Endothelial cell of umbilical vein (primary cell): Measurements from ENCODE around the gene HHIP. TPM values are rescaled to one million over a fixed set of nuclear protein-coding genes. Genes with fewer than 3 reads are reported as not detected.

ENCODE experiments used
- BruUV-seq: library from RNA; stranded (reverse); fragments of 400-500 nt; replicated peaks from 2 replicates; lab custom pipeline; 2021; lab: Mats Ljungman, UMichigan
- CTCF ChIA-PET: fragments of 300-600, 350-600 bp; sonication (Branson Sonifier 250); formaldehyde crosslinking; loops from one replicate; lab custom pipeline; 2021; ENCODE audit warnings: antibody characterized with exemption, inconsistent platforms; lab: Charles Lee
- POLR2A ChIA-PET: fragments of 300-600, 350-600 bp; sonication (Branson Sonifier 250); formaldehyde crosslinking; loops from one replicate; lab custom pipeline; 2021; ENCODE audit warnings: antibody characterized with exemption, inconsistent platforms; lab: Charles Lee
- DNase-seq: peaks from one replicate; pipeline ENCODE4 v3.0.0-alpha.2; 2011; ENCODE audit warnings: low read depth, low spot score
- FAIRE-seq: peaks from 2 replicates; lab custom pipeline; 2011; peaks lifted over from hg19 to GRCh38; lab: Jason Lieb, UNC
- H2AFZ ChIP-seq: 2 replicates; pipeline ENCODE4 v1.6.0; 2012; ENCODE audit warnings: low read depth, low read length, control low read depth, inconsistent platforms
- H3K27ac ChIP-seq: 2 replicates; pipeline ENCODE4 v1.5.1; 2011; ENCODE audit warnings: low read depth, mild to moderate bottlenecking, control low read depth, low read length, moderate library complexity; ENCODE audit not compliant: insufficient read depth
- H3K27me3 ChIP-seq, 2 experiments: 2 replicates each; pipeline versions ENCODE4 v1.6.0 to v1.6.1; 2011; ENCODE audit warnings: low read length in 2 of 2, mixed read lengths in 1 of 2; ENCODE audit not compliant: control insufficient read depth in 2 of 2, insufficient read depth in 2 of 2
- H3K36me3 ChIP-seq, 2 experiments: 2 replicates in 1 of 2; 3 replicates in 1 of 2; pipeline ENCODE4 v1.5.1; 2011; ENCODE audit warnings: low read length in 2 of 2, mild to moderate bottlenecking in 1 of 2, moderate library complexity in 1 of 2; ENCODE audit not compliant: control insufficient read depth in 2 of 2, insufficient read depth in 2 of 2; ENCODE audit errors: extremely low read depth in 1 of 2
- H3K4me1 ChIP-seq: 3 replicates; pipeline ENCODE4 v1.5.1; 2011; ENCODE audit warnings: mild to moderate bottlenecking, low read length; ENCODE audit not compliant: control insufficient read depth, insufficient read depth; ENCODE audit errors: extremely low read depth
- H3K4me2 ChIP-seq: 2 replicates; pipeline ENCODE4 v1.6.1; 2011; ENCODE audit warnings: low read length, control low read depth, mixed read lengths; ENCODE audit not compliant: insufficient read depth
- H3K4me3 ChIP-seq, 3 experiments: fragments of 200-600 bp in 1 of 3; sonication (generic), shearing (Covaris generic) in 1 of 3; replicated peaks in 1 of 3; 2 replicates each; pipeline ENCODE4 v1.5.1; 2011 to 2016; ENCODE audit warnings: control low read depth in 3 of 3, low read length in 3 of 3, mild to moderate bottlenecking in 2 of 3, inconsistent platforms in 1 of 3, low read depth in 1 of 3, moderate library complexity in 1 of 3; ENCODE audit not compliant: insufficient read depth in 1 of 3
- H3K79me2 ChIP-seq: 2 replicates; pipeline ENCODE4 v1.6.0; 2012; ENCODE audit warnings: low read length, inconsistent platforms; ENCODE audit not compliant: control insufficient read depth, insufficient read depth
- H3K9ac ChIP-seq: replicated peaks from 2 replicates; pipeline ENCODE3; 2011; ENCODE audit warnings: low read length, control low read depth; ENCODE audit not compliant: insufficient read depth; ENCODE audit errors: extremely low read depth
- H3K9me1 ChIP-seq: replicated peaks from 3 replicates; pipeline ENCODE4 v1.6.0; 2011; ENCODE audit warnings: mild to moderate bottlenecking, low read length; ENCODE audit not compliant: control insufficient read depth, insufficient read depth; ENCODE audit errors: extremely low read depth
- H3K9me3 ChIP-seq: replicated peaks from 2 replicates; pipeline ENCODE4 v1.5.1; 2012; ENCODE audit warnings: low read length, inconsistent platforms; ENCODE audit not compliant: control insufficient read depth, insufficient read depth
- H4K20me1 ChIP-seq: replicated peaks from 2 replicates; pipeline ENCODE3; 2011; ENCODE audit warnings: mild to moderate bottlenecking, low read length; ENCODE audit not compliant: control insufficient read depth, insufficient read depth; ENCODE audit errors: extremely low read depth
- CTCF ChIP-seq, 2 donors: IDR thresholded peaks; 1 replicate in 1 of 2; 2 replicates in 1 of 2; pipeline ENCODE4 v1.5.1; 2011; ENCODE audit warnings: low read length in 2 of 2, mild to moderate bottlenecking in 2 of 2, moderate library complexity in 2 of 2, control low read depth in 1 of 2, inconsistent platforms in 1 of 2, low read depth in 1 of 2; ENCODE audit not compliant: insufficient read depth in 1 of 2; ENCODE audit errors: extremely low read depth in 1 of 2
- EZH2 ChIP-seq: IDR thresholded peaks from 2 replicates; pipeline ENCODE4 v1.6.1; 2012; ENCODE audit warnings: borderline replicate concordance, low read depth, mild to moderate bottlenecking, moderate library complexity, low read length, inconsistent platforms; ENCODE audit not compliant: severe bottlenecking
- FOS ChIP-seq: IDR thresholded peaks from 2 replicates; pipeline ENCODE4 v1.6.1; 2011; ENCODE audit warnings: mild to moderate bottlenecking, low read length, moderate library complexity, borderline replicate concordance; ENCODE audit not compliant: insufficient read depth
- GATA2 ChIP-seq: IDR thresholded peaks from 2 replicates; pipeline ENCODE4 v1.7.0; 2011; ENCODE audit warnings: low read depth, mild to moderate bottlenecking, moderate library complexity, mixed read lengths, low read length; ENCODE audit not compliant: insufficient read length, insufficient read depth
- JUN ChIP-seq: IDR thresholded peaks from 2 replicates; pipeline ENCODE4 v1.6.1; 2011; ENCODE audit warnings: borderline replicate concordance, low read depth; ENCODE audit not compliant: insufficient read length, insufficient read depth
- MAX ChIP-seq: IDR thresholded peaks from 2 replicates; pipeline ENCODE4 v1.6.1; 2011; ENCODE audit not compliant: insufficient read depth, insufficient read length
- MYC ChIP-seq: IDR thresholded peaks from one replicate; pipeline ENCODE4 v1.6.1; 2011; ENCODE audit warnings: mild to moderate bottlenecking, low read depth, low read length
- POLR2A ChIP-seq: IDR thresholded peaks from 2 replicates; pipeline ENCODE4 v1.6.1; 2012; ENCODE audit warnings: low read depth, mild to moderate bottlenecking, control low read depth, low read length
- POLR2AphosphoS5 ChIP-seq: IDR thresholded peaks from 2 replicates; pipeline ENCODE4 v1.6.1; 2012; ENCODE audit warnings: low read depth, mild to moderate bottlenecking, control low read depth, low read length, moderate library complexity; ENCODE audit not compliant: insufficient read depth
- dilution Hi-C: fragments of 300-500 bp; cut with MboI; formaldehyde crosslinking; loops from one replicate; pipeline ENCODE4 v1.15.0; 2019; ENCODE audit warnings: low sequenced_read_pairs; ENCODE audit not compliant: extremely low pct_ligation_motif_present
- intact Hi-C: fragments of 100-400 bp; cut with micrococcal nuclease; formaldehyde crosslinking; loops from one replicate; pipeline ENCODE4 v1.10.0; 2022
- polyA plus RNA-seq, 4 experiments: library from polyadenylated mRNA; depleted of rRNA in 3 of 4; stranded (reverse) in 3 of 4; unstranded in 1 of 4; fragments of >200 nt; gene quantifications; 2 replicates each; pipeline versions ENCODE4 v1.2.1 to v1.2.3, GENCODE V29; 2011 to 2012; ENCODE audit warnings: missing spikeins in 1 of 4
- total RNA-seq: library from RNA; stranded (reverse); gene quantifications from 2 replicates; pipeline ENCODE4 v1.2.3, GENCODE V29; 2021

HHIP gene
- total and polyA plus RNA-seq, 2 donors (not counting 3 experiments of a cell fraction or from before 2014, with no cell fraction given), result 239 to 971 TPM

GRCh38 chr4:144686921-144687320 is 41.0 kb downstream of the HHIP start:
- TF ChIP-seq POLR2A (no peak), POLR2AphosphoS5 (peak; percentile 25), JUN (no peak), MYC (no peak), FOS (no peak)
- no peak overlapping the region for H3K4me2 ChIP-seq
- no TSS peak for BruUV-seq
- DNase-seq (no peak), FAIRE-seq (no peak)
- H3K9me3 ChIP-seq, result no peaks in the 10 kb centered on the region
- H3K4me3 ChIP-seq, result no peak overlapping the region
- ChIA-PET POLR2A (no interaction called here), CTCF (no interaction called here)
- H3K27ac ChIP-seq, result no peak overlapping the region
- H3K36me3 ChIP-seq, result peaks cover 12 to 77% of the 10 kb centered on the region in 2 experiments
- peaks cover 88% of the 10 kb centered on the region for H3K79me2 ChIP-seq
- peaks cover 28% of the 10 kb centered on the region for H3K4me1 ChIP-seq
- H2AFZ ChIP-seq, result no peak overlapping the region
- no peaks in the 10 kb centered on the region for H3K27me3 ChIP-seq
- H3K9ac ChIP-seq, result no peak overlapping the region
- peaks cover 7% of the 10 kb centered on the region for H4K20me1 ChIP-seq
- intact Hi-C loops, result no loop called here
- dilution Hi-C loops, result no loop called here
- H3K9me1 ChIP-seq, result no peaks in the 10 kb centered on the region

GRCh38 chr4:144687466-144687865 is 41.5 kb downstream of the HHIP start:
- TF ChIP-seq MAX (no peak), POLR2AphosphoS5 (no peak), FOS (no peak), MYC (no peak), EZH2 (no peak), CTCF (IDR thresholded peaks at IDR 0.05; ENCODE audit: extremely low read depth in 1 of 2, insufficient read depth in 1 of 2, low read depth in 1 of 2, low read length in 2 of 2) (no peak), GATA2 (no peak), JUN (no peak), POLR2A (no peak)
- Histone ChIP-seq H3K27me3 (no peaks in the 10 kb centered on the region), H3K79me2 (peaks cover 89% of the 10 kb centered on the region), H3K4me3 (no peak overlapping the region), H3K4me2 (no peak overlapping the region), H2AFZ (no peak overlapping the region), H4K20me1 (peaks cover 7% of the 10 kb centered on the region), H3K36me3 (peaks cover 10 to 79% of the 10 kb centered on the region in 2 experiments), H3K9me1 (no peaks in the 10 kb centered on the region), H3K4me1 (peaks cover 33% of the 10 kb centered on the region), H3K27ac (no peak overlapping the region), H3K9me3 (no peaks in the 10 kb centered on the region), H3K9ac (no peak overlapping the region)
- CTCF ChIA-PET, result interaction anchor here (0.8 kb wide), 1 partner anchor 14 kb away, joined by 4 read pairs; no protein-coding TSS in a partner anchor
- dilution Hi-C loops, result no loop called here
- DNase-seq (no peak), FAIRE-seq (no peak)
- intact Hi-C loops, result no loop called here
- POLR2A ChIA-PET, result no interaction called here
- BruUV-seq, result no TSS peak
